Retina (tissue), 1 donor: ENCODE results near the gene NLGN1.
"Not testable (repeated sequence)": the region's sequence is repeated elsewhere in the genome, so short reads cannot be mapped to it uniquely, and the experiment has no call there.

Experiments
- DNase-seq: peaks from one replicate; pipeline ENCODE4 v3.0.0-alpha.2; 2016

The NLGN1 gene

DNA sequence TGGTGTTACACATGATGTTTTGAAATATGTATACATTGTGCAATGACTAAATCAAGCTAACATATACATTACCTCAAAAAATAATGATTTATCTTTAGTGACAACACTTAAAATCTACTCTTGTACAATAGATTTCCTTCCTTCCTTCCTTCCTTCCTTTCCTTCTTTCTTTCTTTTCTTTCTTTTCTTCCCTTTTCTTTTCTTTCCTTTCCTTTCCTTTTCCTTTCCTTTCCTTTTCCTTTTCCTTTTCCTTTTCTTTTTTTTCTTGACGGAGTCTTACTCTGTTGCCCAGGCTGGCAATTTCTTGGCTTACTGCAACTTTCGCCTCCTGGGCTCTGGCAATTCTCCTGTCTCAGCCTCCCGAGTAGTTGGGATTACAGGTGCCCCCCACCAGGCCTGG, 170.5 kb downstream of the NLGN1 start:
- no peak for DNase-seq

- DNase-seq, result no peak
Measured at GRCh38 chr3:173568623-173569022, 171.1 kb downstream of the NLGN1 start.

DNA sequence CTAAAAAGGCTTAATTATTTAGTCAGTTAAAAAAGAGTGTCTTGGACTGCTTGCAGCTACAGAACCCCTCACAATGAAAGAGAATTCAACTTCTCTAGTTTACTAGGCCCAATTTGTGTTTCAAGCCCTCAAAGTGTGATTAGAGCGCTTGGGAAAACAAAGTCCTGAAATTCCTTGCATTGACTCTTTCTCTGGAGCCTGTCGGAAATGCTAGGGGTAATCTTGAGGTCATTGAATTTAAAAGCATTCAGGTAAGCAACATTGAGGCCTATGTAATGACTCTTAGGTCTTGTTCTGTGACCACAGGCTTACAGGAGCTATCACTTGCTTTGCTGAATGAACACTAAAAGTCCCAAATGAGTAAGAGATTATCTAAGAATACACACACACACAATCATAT, 186.0 kb downstream of the NLGN1 start:
- no peak for DNase-seq

DNA sequence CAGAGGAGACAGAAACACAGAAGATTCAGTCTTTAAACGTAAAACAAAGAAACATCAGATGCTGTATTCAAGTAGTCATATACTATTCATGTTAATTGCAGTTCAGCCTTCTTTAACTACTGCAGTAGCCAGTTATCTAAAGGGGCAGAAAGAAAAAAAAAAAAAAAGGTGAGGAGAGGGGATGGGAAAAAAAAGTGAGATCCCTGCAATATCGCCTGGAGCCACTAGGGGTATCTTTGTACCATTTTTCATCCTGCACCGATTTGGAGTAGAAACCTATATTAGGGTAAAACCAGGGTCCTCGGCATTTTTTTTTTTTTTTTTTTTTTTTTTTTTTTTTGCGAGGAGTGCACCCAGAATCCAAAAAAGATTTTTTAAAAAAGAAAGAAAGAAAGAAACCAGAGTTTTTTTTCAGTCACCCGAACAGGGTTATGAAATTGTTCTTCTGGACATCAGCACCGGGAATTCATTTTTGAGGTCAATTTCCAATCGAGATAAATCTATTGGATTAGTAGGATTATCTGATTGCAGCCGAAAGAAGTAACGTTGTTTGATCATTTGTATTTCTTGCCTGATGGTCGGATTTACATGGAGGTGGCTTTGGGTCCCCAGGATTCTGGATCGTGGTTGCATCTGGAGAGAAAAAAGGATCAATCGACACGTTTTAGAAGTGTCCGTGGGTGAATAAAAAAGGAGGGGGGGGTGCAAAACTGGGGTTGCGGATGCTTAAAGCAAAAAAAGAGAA, 186.7 kb downstream of the NLGN1 start:
- DNase-seq, result peak; percentile 90

DNA sequence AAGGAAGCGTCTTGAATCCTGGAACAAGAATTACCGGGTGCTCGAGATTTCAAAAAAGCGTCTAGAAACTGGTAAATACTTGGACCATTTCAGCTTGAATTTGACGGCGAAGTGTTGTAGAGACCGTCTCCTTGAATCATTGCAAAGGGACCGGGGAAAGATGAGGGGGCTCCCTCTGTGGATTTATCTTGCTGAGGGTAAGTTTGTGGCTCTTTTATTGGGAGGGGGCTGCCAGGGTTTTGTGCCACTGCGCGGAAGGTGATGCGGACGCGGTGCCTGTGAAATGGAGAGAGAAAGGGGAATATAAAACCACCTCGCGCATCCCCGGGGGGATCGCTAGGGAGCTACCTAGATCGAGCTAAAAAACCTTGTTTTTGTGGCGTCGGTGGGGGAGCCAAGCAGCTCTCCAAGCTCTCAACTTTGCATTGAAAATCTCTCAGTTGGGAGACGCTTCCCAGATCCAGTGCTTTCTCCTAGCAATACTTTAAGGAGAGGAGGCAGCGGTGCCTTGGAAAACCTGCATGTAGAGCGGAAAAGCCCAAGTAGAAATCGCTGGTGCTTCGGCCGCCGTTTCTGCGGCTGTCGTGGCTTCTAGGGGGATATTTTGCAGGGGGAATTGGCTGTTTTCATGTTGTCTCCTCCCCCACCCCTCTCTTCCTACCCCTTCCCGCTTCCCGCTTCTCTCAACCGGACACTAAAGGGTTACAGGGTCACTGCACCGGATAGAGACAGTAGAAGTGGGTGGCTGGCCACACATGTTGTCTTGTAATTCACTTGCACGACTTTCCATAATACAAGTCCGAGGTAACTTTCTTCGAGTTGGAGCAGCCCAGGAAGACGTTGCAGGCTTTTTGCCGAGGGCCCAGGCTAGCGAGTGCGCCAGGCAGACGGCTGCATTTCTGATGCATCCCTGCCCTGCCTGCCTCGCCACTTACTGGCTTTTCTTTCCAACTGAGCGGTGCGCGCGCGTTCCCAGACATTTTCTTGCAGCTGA, 187.6 kb downstream of the NLGN1 start:
- DNase-seq, result peak; percentile 84

DNA sequence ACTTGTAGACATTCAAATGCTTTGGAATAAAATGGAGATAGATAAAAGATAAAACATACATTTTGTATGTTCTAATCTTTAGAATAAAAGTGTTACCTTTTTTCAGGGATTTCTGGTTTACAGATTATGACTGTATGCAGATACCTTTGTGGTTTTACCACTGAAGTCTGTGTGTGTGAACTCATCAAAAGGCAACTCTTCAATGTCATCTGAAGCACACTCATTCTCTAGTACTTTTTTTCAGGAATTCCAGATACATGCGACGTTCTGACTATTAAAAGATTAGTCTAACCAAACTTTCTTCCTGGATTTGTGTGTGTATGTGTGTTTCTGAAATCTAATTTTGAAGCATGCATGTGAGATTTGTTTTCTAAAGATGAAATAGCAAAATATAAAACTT, 188.6 kb downstream of the NLGN1 start:
- no peak for DNase-seq

DNA sequence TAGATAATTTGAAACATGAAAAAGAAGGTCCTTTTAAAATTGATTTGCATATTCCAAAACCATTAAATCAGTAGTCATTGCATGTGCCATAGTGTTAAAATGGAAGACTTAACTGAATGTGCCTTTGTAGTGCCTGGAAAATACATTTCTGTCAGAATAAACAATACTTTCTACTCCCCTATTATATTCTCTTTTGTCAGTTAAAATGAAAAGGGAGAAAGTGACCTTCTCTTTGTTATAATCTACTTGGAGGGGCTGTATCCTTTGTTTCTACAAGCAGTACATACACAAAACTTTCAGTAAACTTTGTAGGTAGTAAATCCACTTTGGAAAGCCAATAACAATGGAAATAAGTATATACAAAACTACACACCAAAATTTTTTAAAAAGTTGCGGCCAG, 189.5 kb downstream of the NLGN1 start:
- no peak for DNase-seq

- no peak for DNase-seq
Measured at GRCh38 chr3:173588556-173588955, 191.0 kb downstream of the NLGN1 start.

- no peak for DNase-seq
Measured at GRCh38 chr3:173589116-173589515, 191.6 kb downstream of the NLGN1 start.

GRCh38 chr3:173591401-173591800, 193.9 kb downstream of the NLGN1 start:
- no peak for DNase-seq

- DNase-seq, result not testable (repeated sequence)
Measured at GRCh38 chr3:173594881-173595280, 197.3 kb downstream of the NLGN1 start.

DNA sequence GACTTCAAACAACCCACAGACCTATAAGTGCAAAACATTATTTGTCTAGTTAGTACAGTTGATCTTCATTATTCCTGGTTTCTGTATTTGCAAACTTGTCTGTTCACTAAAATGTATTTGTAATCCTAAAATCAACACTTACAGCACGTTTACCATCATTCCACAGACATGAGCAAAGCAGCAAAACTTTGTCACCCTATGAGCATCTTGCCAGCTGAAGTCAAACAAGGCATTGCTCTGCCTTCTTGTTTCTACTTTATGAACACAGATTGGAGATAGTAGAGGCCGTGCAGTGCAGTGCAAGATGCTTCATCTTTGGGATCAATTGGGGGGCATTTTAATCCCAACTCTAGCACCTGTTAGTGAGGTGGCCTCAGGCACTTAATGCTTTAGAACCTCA, 202.1 kb downstream of the NLGN1 start:
- DNase-seq, result no peak

GRCh38 chr3:173614522-173614921, 217.0 kb downstream of the NLGN1 start:
- no peak for DNase-seq

- no peak for DNase-seq
Measured at GRCh38 chr3:173615661-173616060, 218.1 kb downstream of the NLGN1 start.

DNA sequence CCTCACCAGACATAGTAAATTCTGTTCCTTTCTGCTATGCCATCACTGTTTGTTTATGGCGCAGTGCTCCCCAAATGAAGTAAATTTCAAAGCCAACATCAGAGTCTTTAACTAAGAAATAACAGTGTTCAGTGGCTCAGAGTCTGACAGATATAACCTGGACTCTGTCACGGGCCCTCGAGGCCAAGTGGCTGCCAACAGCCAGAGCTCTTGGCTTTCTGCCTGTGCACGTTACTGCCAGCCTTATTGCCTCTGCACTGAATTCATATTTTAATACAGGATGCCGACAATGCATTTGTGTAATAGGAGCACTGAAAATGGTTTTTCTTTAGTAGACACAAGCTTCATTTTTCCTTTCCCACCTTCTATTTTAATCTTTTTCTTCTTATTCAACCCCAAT, 219.9 kb downstream of the NLGN1 start:
- no peak for DNase-seq

DNA sequence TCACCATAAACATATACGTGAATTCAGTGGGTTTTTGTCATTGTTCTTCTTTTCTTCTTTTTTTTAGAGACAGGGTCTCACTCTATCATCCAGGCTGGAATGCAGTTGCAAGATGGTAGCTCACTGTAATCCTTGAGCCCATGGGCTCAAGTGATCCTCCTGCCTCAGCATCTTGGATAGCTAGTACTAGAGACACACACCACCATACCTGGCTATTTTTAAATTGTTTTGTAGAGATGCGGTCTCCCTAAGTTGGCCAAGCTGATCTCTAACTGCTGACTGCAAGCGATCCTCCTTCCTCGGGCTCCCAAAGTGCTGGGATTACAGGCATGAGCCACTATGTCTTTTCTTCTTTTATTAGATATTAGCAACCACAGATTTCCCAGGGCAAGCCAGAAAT, 220.6 kb downstream of the NLGN1 start:
- DNase-seq, result no peak

- DNase-seq, result no peak
Measured at GRCh38 chr3:173618703-173619102, 221.2 kb downstream of the NLGN1 start.

GRCh38 chr3:173622166-173622565, 224.6 kb downstream of the NLGN1 start:
- DNase-seq, result no peak

DNA sequence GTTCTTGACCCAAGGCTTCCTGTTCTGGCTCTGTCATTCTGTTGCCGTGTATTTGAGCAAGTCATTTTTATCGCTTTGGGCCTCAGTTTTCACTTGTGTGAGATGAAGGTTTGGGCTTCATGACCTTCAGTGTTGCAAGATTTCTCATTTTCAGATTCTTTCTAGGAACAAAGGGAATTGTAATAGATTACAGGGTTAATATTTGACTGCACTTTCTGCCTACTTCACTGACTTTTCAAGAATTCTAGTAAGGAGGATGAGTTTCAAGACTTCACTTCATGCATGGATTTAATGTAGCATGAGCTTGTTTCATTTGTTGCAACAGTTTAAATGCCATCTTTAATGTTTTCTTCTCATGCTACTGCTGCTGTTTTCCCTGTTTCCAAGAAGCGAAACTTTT, 226.5 kb downstream of the NLGN1 start:
- DNase-seq, result no peak

GRCh38 chr3:173630849-173631248, 233.3 kb downstream of the NLGN1 start:
- no peak for DNase-seq

GRCh38 chr3:173632945-173633344, 235.4 kb downstream of the NLGN1 start:
- DNase-seq, result no peak

- DNase-seq, result no peak
Measured at GRCh38 chr3:173635826-173636225, 238.3 kb downstream of the NLGN1 start.

DNA sequence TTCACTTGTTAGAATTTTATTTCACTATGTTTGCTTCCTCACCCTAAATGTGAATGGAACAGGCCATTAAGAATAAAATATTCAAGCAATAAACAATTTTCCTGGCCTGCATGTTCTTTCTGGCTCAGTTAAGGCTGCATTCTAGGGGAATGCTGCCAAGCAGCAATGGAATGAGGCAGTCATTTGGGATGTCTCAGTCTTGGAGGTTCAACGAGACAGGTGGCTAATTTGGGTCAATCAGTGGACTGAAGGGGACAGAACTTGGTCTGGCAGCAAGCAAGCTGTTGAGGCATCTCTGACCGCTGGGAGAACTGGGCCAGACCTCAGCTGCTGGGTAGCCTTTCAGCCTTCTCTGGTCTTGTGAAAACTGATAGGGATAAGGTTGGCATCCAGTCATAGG, 241.6 kb downstream of the NLGN1 start:
- DNase-seq, result no peak

DNA sequence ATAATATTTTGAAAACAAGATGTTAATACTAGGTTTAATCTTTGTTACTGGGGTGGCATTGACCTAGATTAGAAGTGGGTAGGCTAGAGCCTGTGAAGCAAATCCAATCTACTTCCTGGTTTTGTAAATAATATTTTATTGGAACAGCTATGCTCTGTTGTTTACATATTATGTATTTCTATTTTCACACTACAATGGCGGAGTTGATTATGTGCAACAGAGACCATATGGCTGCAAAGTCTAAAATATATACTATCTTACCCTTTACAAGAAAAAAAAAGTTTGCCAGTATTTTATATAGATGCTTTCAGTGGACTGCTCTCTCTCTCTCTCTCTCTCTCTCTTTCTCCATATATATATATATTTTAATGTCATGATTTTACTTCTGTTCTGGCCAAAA, 244.2 kb downstream of the NLGN1 start:
- DNase-seq, result no peak
